Measurements from ENCODE around the gene CSNK2B. TPM values are rescaled to one million over a fixed set of nuclear protein-coding genes. Genes with fewer than 3 reads are reported as not detected.

CSNK2B gene
- total and polyA plus RNA-seq, 10 of the 15 experiments (the other 5 are each of a cell fraction or from before 2014, with no cell fraction given), result 56.3 to 405 (median 286) TPM

GRCh38 chr6:31631681-31632278 is 34.1 kb upstream of the CSNK2B start:
- ChIA-PET RAD21 (ENCODE audit: unreplicated experiment) (no interaction called here), POLR2A (interaction anchor here (0.7 kb wide), 1 partner anchor 69 kb away, joined by 5 read pairs; no protein-coding TSS in a partner anchor), SMC1A (ENCODE audit: uncharacterized antibody, unreplicated experiment) (no interaction called here), CTCF (no interaction called here)
- peaks cover 56 to 66% of the 10 kb centered on the region in 2 experiments for H3K36me3 ChIP-seq (ENCODE audit: control insufficient read depth in 2 of 2, insufficient read depth in 2 of 2, low read length in 1 of 2)
- no peak overlapping the region for H3K4me3 ChIP-seq
- intact Hi-C loops (cut with micrococcal nuclease; ENCODE audit: unreplicated experiment) (no loop called here), in situ Hi-C loops (cut with MboI) (no loop called here)
- no peaks in the 10 kb centered on the region for H3K4me1 ChIP-seq (ENCODE audit: control insufficient read depth, insufficient read depth, low read length)
- no peaks in the 10 kb centered on the region for H4K20me1 ChIP-seq (ENCODE audit: control insufficient read depth, insufficient read depth)
- no TSS peak for BruUV-seq (replicated peaks)
- no peaks in the 10 kb centered on the region for H3K9me3 ChIP-seq (replicated peaks; ENCODE audit: control insufficient read depth, insufficient read depth, low read length)
- no peak overlapping the region for H2AFZ ChIP-seq (ENCODE audit: control insufficient read depth, low read depth, low read length)
- no peak overlapping the region for H3K4me2 ChIP-seq (ENCODE audit: control insufficient read depth, insufficient read depth)
- no peaks in the 10 kb centered on the region; the same call in 1 of the 2 replicates for H3K79me2 ChIP-seq (ENCODE audit: control insufficient read depth, insufficient read depth, low read length)
- TF ChIP-seq SRF (IDR thresholded peaks at IDR 0.05; ENCODE audit: low read depth in 2 of 2, low read length in 2 of 2) (no peak), POLR2AphosphoS2 (IDR thresholded peaks at IDR 0.05; ENCODE audit: low read depth, low read length) (0 out of 2 replicates have a peak, but pooled peaks have one; percentile 25)
- DNase-seq (ENCODE audit: low read depth, low spot score) (no peak), ATAC-seq (no peak), FAIRE-seq (no peak)
- H3K27me3 ChIP-seq (replicated peaks in 1 of 2; ENCODE audit: control insufficient read depth in 2 of 2, insufficient read depth in 2 of 2, low read length in 1 of 2), result no peaks in the 10 kb centered on the region
- WGBS (ENCODE audit: insufficient coverage, insufficient replicate concordance, low lambda C conversion rate, missing lambda C conversion rate), result 91% methylated on average over 32 of the region's 32 CpGs
- no peak overlapping the region for H3K27ac ChIP-seq (ENCODE audit: control insufficient read depth, insufficient read depth)
- no peak overlapping the region for H3K9ac ChIP-seq (ENCODE audit: control insufficient read depth, insufficient read depth, low read length)

- BruUV-seq (replicated peaks), result no TSS peak
- Histone ChIP-seq H3K27me3 (replicated peaks in 1 of 2; ENCODE audit: control insufficient read depth in 2 of 2, insufficient read depth in 2 of 2, low read length in 1 of 2) (no peaks in the 10 kb centered on the region), H3K27ac (ENCODE audit: control insufficient read depth, insufficient read depth) (no peak overlapping the region), H3K4me2 (ENCODE audit: control insufficient read depth, insufficient read depth) (no peak overlapping the region), H3K36me3 (ENCODE audit: control insufficient read depth in 2 of 2, insufficient read depth in 2 of 2, low read length in 1 of 2) (peaks cover 55 to 66% of the 10 kb centered on the region in 2 experiments), H2AFZ (ENCODE audit: control insufficient read depth, low read depth, low read length) (no peak overlapping the region), H3K4me3 (no peak overlapping the region), H3K9me3 (replicated peaks; ENCODE audit: control insufficient read depth, insufficient read depth, low read length) (no peaks in the 10 kb centered on the region), H3K9ac (ENCODE audit: control insufficient read depth, insufficient read depth, low read length) (no peak overlapping the region), H3K4me1 (ENCODE audit: control insufficient read depth, insufficient read depth, low read length) (no peaks in the 10 kb centered on the region), H4K20me1 (ENCODE audit: control insufficient read depth, insufficient read depth) (no peaks in the 10 kb centered on the region), H3K79me2 (ENCODE audit: control insufficient read depth, insufficient read depth, low read length) (no peaks in the 10 kb centered on the region; the same call in 1 of the 2 replicates)
- ChIA-PET POLR2A (no interaction called here), RAD21 (ENCODE audit: unreplicated experiment) (no interaction called here), SMC1A (ENCODE audit: uncharacterized antibody, unreplicated experiment) (interaction anchor here (0.7 kb wide), 1 partner anchor 10 kb away, joined by 3 read pairs; no protein-coding TSS in a partner anchor), CTCF (interaction anchor here (1.1 kb wide), 1 partner anchor 10 kb away, joined by 3 read pairs; no protein-coding TSS in a partner anchor)
- no peak for TF ChIP-seq SMARCA5 (IDR thresholded peaks at IDR 0.05)
- no peak for TF ChIP-seq EGR1 (IDR thresholded peaks at IDR 0.05; ENCODE audit: borderline replicate concordance in 1 of 2, low read depth in 2 of 2, low read length in 2 of 2)
- TF ChIP-seq USF2 (IDR thresholded peaks at IDR 0.05; ENCODE audit: borderline replicate concordance, low read depth, low read length), result no peak
- peak; percentile 73 for TF ChIP-seq POLR2A (IDR thresholded peaks at IDR 0.05; ENCODE audit: low read depth, low read length)
- peak; percentile 64; the same call in 1 of the 2 replicates for TF ChIP-seq POLR2AphosphoS5 (IDR thresholded peaks at IDR 0.05; ENCODE audit: low read length)
- no peak for ATAC-seq
- in situ Hi-C loops (cut with MboI), result no loop called here
- no peak for FAIRE-seq
- intact Hi-C loops (cut with micrococcal nuclease; ENCODE audit: unreplicated experiment), result no loop called here
- 95% methylated on average over 26 of the region's 26 CpGs for WGBS (ENCODE audit: insufficient coverage, insufficient replicate concordance, low lambda C conversion rate, missing lambda C conversion rate)
- DNase-seq (ENCODE audit: low read depth, low spot score), result no peak
Observed at GRCh38 chr6:31632279-31632946, 33.5 kb upstream of the CSNK2B start.
